Loucy (cell line): Measurements from ENCODE around the gene FAF2.

Experiments used
- H2AFZ ChIP-seq: fragments of 200-600 bp; sonication (generic); 2 replicates; pipeline ENCODE4 v1.6.0; 2016; ENCODE audit warnings: antibody characterized with exemption, mild to moderate bottlenecking, low read length, moderate library complexity
- H3F3A ChIP-seq: fragments of 200-600 bp; 2 replicates; pipeline ENCODE4 v1.6.0; 2016; ENCODE audit warnings: antibody characterized with exemption, low read depth, mild to moderate bottlenecking
- H3K27me3 ChIP-seq: fragments of 200-600 bp; sonication (generic); 2 replicates; pipeline ENCODE4 v1.6.1; 2014; ENCODE audit warnings: low read length, mild to moderate bottlenecking; ENCODE audit not compliant: insufficient read depth, poor library complexity, severe bottlenecking
- H3K36me3 ChIP-seq: fragments of 200-600 bp; sonication (generic); 2 replicates; pipeline ENCODE4 v1.6.1; 2016; ENCODE audit warnings: low read length; ENCODE audit not compliant: insufficient read depth
- H3K4me1 ChIP-seq: fragments of 200-600 bp; sonication (generic); 2 replicates; pipeline ENCODE4 v1.5.1; 2014; ENCODE audit warnings: low read length, mild to moderate bottlenecking; ENCODE audit not compliant: insufficient read depth, poor library complexity, severe bottlenecking
- H3K4me2 ChIP-seq: fragments of 200-600 bp; sonication (generic); 2 replicates; pipeline ENCODE4 v1.6.0; 2014; ENCODE audit warnings: antibody characterized with exemption, low read length, low read depth, mild to moderate bottlenecking; ENCODE audit not compliant: poor library complexity, severe bottlenecking
- H3K4me3 ChIP-seq: fragments of 200-600 bp; sonication (generic); 2 replicates; pipeline ENCODE4 v1.5.1; 2014; ENCODE audit warnings: low read length, mild to moderate bottlenecking, mixed read lengths; ENCODE audit not compliant: poor library complexity, severe bottlenecking
- H3K79me2 ChIP-seq: fragments of 200-600 bp; sonication (generic); 2 replicates; pipeline ENCODE4 v1.6.1; 2014; ENCODE audit warnings: low read length; ENCODE audit not compliant: insufficient read depth
- H3K9ac ChIP-seq: fragments of 200-600 bp; sonication (generic); 2 replicates; pipeline ENCODE4 v1.6.0; 2014; ENCODE audit warnings: mild to moderate bottlenecking, low read depth, low read length, moderate library complexity; ENCODE audit not compliant: poor library complexity, severe bottlenecking
- H3K9me2 ChIP-seq: fragments of 200-600 bp; sonication (generic); replicated peaks from 2 replicates; pipeline ENCODE4 v1.6.1; 2016; ENCODE audit warnings: low read depth, low read length, mixed read lengths
- H3K9me3 ChIP-seq: fragments of 200-600 bp; sonication (generic); 2 replicates; pipeline ENCODE4 v1.6.1; 2014; ENCODE audit warnings: mild to moderate bottlenecking, antibody characterized with exemption, low read length, low read depth; ENCODE audit not compliant: insufficient read depth
- H4K20me1 ChIP-seq: fragments of 200-600 bp; sonication (generic); 2 replicates; pipeline ENCODE4 v1.6.0; 2014; ENCODE audit warnings: antibody characterized with exemption, low read length, mild to moderate bottlenecking; ENCODE audit not compliant: insufficient read depth, poor library complexity, severe bottlenecking
- EZH2phosphoT487 ChIP-seq: fragments of 200-600 bp; IDR thresholded peaks from 2 replicates; pipeline ENCODE4 v1.6.1; 2018; ENCODE audit warnings: antibody characterized with exemption, mild to moderate bottlenecking, moderate library complexity, borderline replicate concordance
- TF ChIP-seq, protein P1 (sequence below): fragments of 200-600 bp; sonication (generic); conservative IDR thresholded peaks from 2 replicates; pipeline ENCODE4 v1.5.1; 2014; ENCODE audit warnings: mild to moderate bottlenecking, antibody characterized with exemption, low read length

FAF2 gene

DNA sequence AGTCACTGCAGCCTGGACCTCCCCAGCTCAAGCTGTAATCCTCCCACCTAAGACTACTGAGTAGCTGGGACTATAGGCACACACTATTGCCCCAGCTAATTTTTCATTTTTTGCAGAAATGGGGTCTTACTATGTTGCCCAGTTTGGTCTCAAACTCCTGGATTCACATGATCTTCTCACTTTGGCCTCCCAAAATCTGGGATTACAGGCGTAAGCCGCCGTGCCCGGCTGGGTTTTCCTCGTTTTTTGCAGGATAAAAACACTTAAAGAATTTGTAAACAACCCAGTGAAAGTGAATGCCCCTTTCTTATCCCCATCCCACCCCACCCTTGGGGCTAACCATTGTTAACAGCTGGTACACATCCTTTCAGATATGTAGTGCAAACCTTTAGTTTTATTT is 39.6 kb upstream of the FAF2 start:
- H3K36me3 ChIP-seq: no peaks in the 10 kb centered on the region
- H3K4me1 ChIP-seq: no peaks in the 10 kb centered on the region
- no peaks in the 10 kb centered on the region for H3K9me2 ChIP-seq
- H4K20me1 ChIP-seq: no peaks in the 10 kb centered on the region
- no peak overlapping the region for H2AFZ ChIP-seq
- H3K4me2 ChIP-seq: no peak overlapping the region
- TF ChIP-seq, protein P1, sequence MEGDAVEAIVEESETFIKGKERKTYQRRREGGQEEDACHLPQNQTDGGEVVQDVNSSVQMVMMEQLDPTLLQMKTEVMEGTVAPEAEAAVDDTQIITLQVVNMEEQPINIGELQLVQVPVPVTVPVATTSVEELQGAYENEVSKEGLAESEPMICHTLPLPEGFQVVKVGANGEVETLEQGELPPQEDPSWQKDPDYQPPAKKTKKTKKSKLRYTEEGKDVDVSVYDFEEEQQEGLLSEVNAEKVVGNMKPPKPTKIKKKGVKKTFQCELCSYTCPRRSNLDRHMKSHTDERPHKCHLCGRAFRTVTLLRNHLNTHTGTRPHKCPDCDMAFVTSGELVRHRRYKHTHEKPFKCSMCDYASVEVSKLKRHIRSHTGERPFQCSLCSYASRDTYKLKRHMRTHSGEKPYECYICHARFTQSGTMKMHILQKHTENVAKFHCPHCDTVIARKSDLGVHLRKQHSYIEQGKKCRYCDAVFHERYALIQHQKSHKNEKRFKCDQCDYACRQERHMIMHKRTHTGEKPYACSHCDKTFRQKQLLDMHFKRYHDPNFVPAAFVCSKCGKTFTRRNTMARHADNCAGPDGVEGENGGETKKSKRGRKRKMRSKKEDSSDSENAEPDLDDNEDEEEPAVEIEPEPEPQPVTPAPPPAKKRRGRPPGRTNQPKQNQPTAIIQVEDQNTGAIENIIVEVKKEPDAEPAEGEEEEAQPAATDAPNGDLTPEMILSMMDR: no peak
- no peak for TF ChIP-seq EZH2phosphoT487
- no peaks in the 10 kb centered on the region for H3F3A ChIP-seq
- no peak overlapping the region for H3K4me3 ChIP-seq
- no peaks in the 10 kb centered on the region for H3K9me3 ChIP-seq
- no peaks in the 10 kb centered on the region for H3K27me3 ChIP-seq
- H3K79me2 ChIP-seq: no peaks in the 10 kb centered on the region
- H3K9ac ChIP-seq: no peak overlapping the region

DNA sequence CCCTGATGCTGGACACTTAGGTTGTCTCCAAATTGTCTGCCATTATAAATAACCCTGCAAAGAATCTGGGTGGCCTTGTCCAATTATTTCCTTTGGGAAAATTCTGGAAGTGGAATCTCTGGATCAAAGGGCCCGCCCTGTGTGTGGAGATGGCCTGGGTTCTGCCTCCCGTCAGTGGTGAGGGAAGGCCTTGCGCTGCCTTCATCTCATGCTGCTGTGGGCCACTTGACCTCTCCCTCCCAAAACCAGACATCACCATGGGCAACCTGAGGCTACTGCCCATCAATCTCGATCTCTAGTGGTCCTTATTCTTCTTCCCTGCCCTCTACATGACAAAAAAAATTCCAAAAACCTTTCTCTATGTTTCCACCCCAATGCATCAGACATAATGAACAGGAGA is 38.4 kb upstream of the FAF2 start:
- Histone ChIP-seq H4K20me1 (no peaks in the 10 kb centered on the region), H3K79me2 (no peaks in the 10 kb centered on the region), H3K36me3 (no peaks in the 10 kb centered on the region), H3K9me3 (no peaks in the 10 kb centered on the region), H3K27me3 (no peaks in the 10 kb centered on the region), H3K4me1 (no peaks in the 10 kb centered on the region), H3K4me2 (no peak overlapping the region), H3K9ac (no peak overlapping the region), H3K4me3 (no peak overlapping the region), H3K9me2 (no peaks in the 10 kb centered on the region), H2AFZ (no peak overlapping the region), H3F3A (no peaks in the 10 kb centered on the region)
- TF ChIP-seq, protein P1: no peak
- TF ChIP-seq EZH2phosphoT487: no peak

DNA sequence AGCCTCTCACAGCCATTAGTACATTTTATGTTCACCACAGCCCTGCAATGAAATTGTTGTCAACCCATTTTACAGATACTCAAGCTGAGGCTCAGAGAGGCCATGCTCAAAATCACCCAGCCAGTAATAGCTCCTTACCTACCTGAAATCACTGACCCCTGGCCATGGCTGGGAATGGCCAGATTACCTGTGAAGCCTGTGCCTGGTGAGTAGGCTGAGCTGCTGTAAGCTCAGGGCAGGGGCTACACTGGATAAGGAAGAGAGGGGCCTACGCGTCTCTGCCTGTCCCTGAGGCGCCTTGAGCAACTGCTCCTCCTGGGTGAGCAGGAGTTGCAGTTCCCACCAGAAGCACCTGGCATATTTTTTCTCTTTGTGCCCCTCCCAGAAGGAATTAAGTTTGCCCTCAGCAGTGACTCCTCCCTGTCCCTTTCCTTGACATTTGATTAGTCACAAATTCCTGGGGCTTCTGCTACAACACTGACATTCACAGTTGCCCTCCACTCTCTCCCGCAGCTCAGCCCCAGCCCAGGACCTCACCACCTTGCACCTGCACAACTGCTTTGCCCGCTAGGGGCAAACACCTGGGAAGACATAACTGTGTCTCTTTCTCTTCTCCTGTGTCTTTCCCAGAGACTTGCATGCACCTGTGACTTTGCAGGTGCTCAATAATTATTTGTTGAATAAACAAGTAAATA is 37.6 kb upstream of the FAF2 start:
- no peaks in the 10 kb centered on the region for H3K4me1 ChIP-seq
- no peaks in the 10 kb centered on the region for H4K20me1 ChIP-seq
- H3K9me3 ChIP-seq: no peaks in the 10 kb centered on the region
- H3K9ac ChIP-seq: no peak overlapping the region
- H3K27me3 ChIP-seq: no peaks in the 10 kb centered on the region
- H3K4me3 ChIP-seq: no peak overlapping the region
- no peak overlapping the region for H3K4me2 ChIP-seq
- H3K79me2 ChIP-seq: 0 out of 2 replicates have a peak, but pooled peaks cover 2% of the 10 kb centered on the region
- TF ChIP-seq, protein P1: no peak
- TF ChIP-seq EZH2phosphoT487: no peak
- H2AFZ ChIP-seq: no peak overlapping the region
- no peaks in the 10 kb centered on the region for H3F3A ChIP-seq
- no peaks in the 10 kb centered on the region for H3K9me2 ChIP-seq
- no peaks in the 10 kb centered on the region for H3K36me3 ChIP-seq
